ENCODE measurements around the gene OR6S1. TPM values are rescaled to one million over a fixed set of nuclear protein-coding genes. Genes with fewer than 3 reads are reported as not detected.
A peak's percentile ranks its signal among the peaks of the same experiment; 100 is the strongest.

Gene OR6S1
- total and polyA plus RNA-seq, 5 donors from 2014 or later: not detected

DNA sequence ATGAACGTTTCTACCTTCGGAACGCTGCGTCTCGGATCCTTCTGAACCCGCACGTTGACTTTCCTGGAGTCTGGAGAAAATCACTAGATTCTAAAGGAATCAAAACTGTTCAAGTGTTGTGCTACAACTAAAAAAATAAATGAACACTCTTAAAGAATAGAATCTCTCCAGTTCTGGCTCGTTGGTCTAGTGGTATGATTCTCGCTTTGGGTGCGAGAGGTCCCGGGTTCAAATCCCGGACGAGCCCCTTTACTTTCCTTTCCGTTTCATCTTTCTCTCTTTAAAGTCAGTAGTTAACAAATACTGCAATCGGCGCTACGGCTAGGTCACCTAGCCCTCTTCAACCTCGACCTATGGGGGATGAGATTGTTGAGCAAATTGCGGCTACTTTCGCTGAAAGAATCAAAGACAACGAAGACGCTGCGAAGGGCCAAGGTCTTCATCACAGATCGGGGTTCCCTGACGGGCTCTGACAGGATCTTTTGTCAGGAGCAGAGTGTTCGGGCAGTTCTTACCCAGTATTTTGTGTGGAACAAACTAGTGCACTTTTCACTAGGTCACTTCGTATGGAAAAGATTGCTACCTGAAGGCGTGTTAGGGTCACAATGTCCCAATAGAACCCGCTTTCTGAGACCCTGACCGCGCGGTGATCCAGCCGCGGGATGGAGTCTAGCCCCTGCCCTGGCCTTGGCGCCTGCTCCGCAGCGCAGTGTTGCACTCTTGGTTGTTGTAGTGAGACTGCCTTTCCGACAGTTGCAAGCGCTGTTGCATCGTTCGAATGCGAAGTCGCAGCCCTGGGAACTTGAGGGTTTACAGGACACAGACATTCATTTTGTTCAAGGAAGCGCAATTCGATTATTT lies 8.4 kb downstream of the OR6S1 start:
- peaks cover 69% of the 10 kb centered on the region for H3K27me3 ChIP-seq (ENCODE audit: control insufficient read depth, insufficient read depth, low read length)
- H3K4me3 ChIP-seq (ENCODE audit: low read depth, low read length): peak overlapping the region; percentile 60
- H3K27ac Mint-ChIP-seq: peak overlapping the region; percentile 80 to 85 (median 83)
- peak overlapping the region; percentile 86 to 89 (median 89) for H3K4me3 Mint-ChIP-seq
- peaks cover 0 to 3% of the 10 kb centered on the region in 2 experiments for H3K9me3 ChIP-seq (ENCODE audit: control insufficient read depth in 2 of 2, low read length in 2 of 2)
- peaks cover 0 to 16% (median 0%) of the 10 kb centered on the region in 7 donors for H3K9me3 Mint-ChIP-seq
- no peaks in the 10 kb centered on the region for H3K36me3 ChIP-seq (ENCODE audit: control insufficient read depth, insufficient read depth, low read length)
- peaks cover 23% of the 10 kb centered on the region for H3K4me1 ChIP-seq (ENCODE audit: control insufficient read depth, insufficient read depth, low read length, poor library complexity, severe bottlenecking)
- peaks cover 12 to 55% (median 22%) of the 10 kb centered on the region in 4 donors for H3K4me1 Mint-ChIP-seq
- no peaks in the 10 kb centered on the region for H3K36me3 Mint-ChIP-seq
- DNase-seq: peak; percentile 29 to 76 (median 70)
- H3K27me3 Mint-ChIP-seq: peaks cover 83% of the 10 kb centered on the region
- peak; percentile 41 to 47 for ATAC-seq (ENCODE audit: low read depth in 2 of 2)
- no peak overlapping the region for H3K27ac ChIP-seq (ENCODE audit: insufficient read depth, low read length, poor library complexity, severe bottlenecking)

DNA sequence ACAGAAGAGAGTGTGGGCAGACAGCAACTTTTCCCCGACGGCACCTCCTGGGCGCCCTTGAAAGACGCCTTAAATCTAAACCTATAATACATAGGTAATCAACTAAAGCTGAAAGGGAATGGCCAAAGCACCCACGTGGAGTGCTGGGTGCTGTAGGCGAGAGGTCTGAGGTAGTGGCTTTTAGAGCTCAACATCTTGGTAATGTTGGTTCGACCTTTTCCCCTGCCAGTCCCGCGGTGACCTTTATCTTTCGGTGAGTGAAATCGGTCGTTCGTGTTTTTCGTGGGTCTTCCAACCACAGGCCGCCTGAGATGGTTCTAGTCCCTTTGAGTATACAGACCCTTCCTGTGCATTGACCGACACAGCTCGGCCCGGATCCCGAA lies 9.1 kb downstream of the OR6S1 start:
- Mint-ChIP-seq H3K27me3 (peaks cover 87% of the 10 kb centered on the region), H3K27ac (peak overlapping the region; percentile 80 to 85 (median 83)), H3K9me3 (peaks cover 0 to 18% (median 0%) of the 10 kb centered on the region in 7 donors), H3K4me3 (peak overlapping the region; percentile 86 to 89 (median 89)), H3K4me1 (peaks cover 15 to 61% (median 26%) of the 10 kb centered on the region in 4 donors), H3K36me3 (no peaks in the 10 kb centered on the region)
- peak overlapping the region; percentile 60 for H3K4me3 ChIP-seq (ENCODE audit: low read depth, low read length)
- H3K27me3 ChIP-seq (ENCODE audit: control insufficient read depth, insufficient read depth, low read length): peaks cover 74% of the 10 kb centered on the region
- no peak for ATAC-seq (ENCODE audit: low read depth in 2 of 2)
- no peak overlapping the region for H3K27ac ChIP-seq (ENCODE audit: insufficient read depth, low read length, poor library complexity, severe bottlenecking)
- H3K36me3 ChIP-seq (ENCODE audit: control insufficient read depth, insufficient read depth, low read length): no peaks in the 10 kb centered on the region
- DNase-seq: peak in 1 of 3 donors; percentile 23
- H3K9me3 ChIP-seq (ENCODE audit: control insufficient read depth in 2 of 2, low read length in 2 of 2): peaks cover 0 to 3% of the 10 kb centered on the region in 2 experiments
- H3K4me1 ChIP-seq (ENCODE audit: control insufficient read depth, insufficient read depth, low read length, poor library complexity, severe bottlenecking): peaks cover 23% of the 10 kb centered on the region

DNA sequence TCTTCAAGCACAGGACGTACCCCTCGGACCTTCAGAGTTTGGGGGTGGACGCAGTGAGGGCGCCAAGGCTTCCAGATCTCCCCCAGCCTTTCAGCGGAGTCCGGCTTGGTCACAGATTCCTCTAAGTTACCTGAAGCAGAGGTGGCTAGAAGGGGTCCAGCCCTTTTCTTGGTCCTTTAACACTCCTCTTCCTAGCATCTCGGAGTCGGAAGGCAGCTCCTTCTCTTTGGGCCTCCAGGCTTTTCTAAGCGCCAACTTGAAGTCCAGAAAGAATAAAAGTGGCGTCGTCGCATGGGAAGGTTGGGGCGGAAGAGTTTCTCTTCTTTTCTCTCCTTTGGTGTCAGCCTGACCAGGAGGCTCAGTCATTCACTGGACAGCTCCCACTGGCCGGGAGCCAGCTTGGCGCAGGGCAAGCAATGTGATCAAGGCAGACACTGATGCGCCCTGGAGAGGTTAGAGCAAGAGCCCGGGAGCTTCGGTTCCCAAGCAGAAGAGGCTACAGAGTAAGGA lies 9.6 kb downstream of the OR6S1 start:
- H3K36me3 Mint-ChIP-seq: no peaks in the 10 kb centered on the region
- peaks cover 91% of the 10 kb centered on the region for H3K27me3 Mint-ChIP-seq
- Histone ChIP-seq H3K4me3 (ENCODE audit: low read depth, low read length) (peak overlapping the region; percentile 67), H3K36me3 (ENCODE audit: control insufficient read depth, insufficient read depth, low read length) (no peaks in the 10 kb centered on the region), H3K9me3 (ENCODE audit: control insufficient read depth in 2 of 2, low read length in 2 of 2) (peaks cover 0 to 3% of the 10 kb centered on the region in 2 experiments), H3K27me3 (ENCODE audit: control insufficient read depth, insufficient read depth, low read length) (peaks cover 76% of the 10 kb centered on the region), H3K27ac (ENCODE audit: insufficient read depth, low read length, poor library complexity, severe bottlenecking) (no peak overlapping the region), H3K4me1 (ENCODE audit: control insufficient read depth, insufficient read depth, low read length, poor library complexity, severe bottlenecking) (peaks cover 23% of the 10 kb centered on the region)
- ATAC-seq (ENCODE audit: low read depth in 2 of 2): no peak
- peak overlapping the region; percentile 49 to 89 (median 88) for H3K4me3 Mint-ChIP-seq
- peaks cover 0 to 19% (median 0%) of the 10 kb centered on the region in 7 donors for H3K9me3 Mint-ChIP-seq
- peak overlapping the region in 1 of 3 donors; percentile 32 for H3K27ac Mint-ChIP-seq
- no peak for DNase-seq
- peaks cover 15 to 66% (median 27%) of the 10 kb centered on the region in 4 donors for H3K4me1 Mint-ChIP-seq

DNA sequence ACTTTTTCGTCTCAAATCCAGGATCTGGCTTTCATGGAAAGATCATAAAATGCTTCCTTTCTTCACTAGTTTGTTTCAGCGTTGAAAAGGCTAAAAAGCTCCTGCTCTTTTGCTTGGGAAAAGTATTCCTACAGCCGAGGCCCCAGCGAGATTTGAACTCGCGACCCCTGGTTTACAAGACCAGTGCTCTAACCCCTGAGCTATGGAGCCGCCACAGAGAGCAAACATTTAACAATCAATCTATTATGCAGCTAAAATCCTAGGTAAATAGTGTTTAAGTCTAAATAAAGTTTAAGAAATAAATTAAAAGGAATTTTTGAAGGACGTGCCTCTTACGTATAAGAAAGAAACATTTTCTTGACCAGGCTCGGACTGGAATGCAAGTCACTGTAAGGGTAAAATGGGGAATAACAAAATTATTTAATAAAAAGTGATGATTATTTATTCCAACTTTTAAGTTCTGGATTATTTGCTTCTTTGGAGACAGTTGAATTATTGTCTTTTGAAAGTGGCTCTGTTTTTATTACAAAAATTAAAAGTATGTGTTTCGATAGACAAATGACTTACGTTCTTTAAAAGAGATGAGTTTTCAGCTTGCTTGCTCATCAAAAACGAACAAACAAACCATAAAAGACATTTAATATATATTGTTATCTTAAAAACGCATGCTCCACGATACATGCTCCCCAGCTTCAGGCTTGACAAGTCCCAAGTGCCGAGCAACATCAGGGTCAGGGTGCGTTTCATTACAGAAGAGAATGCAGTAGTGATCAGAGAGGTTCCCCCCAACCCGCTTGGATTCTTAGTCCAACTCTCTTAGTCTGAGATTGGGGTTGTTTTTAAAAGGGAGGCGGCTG lies 10.2 kb downstream of the OR6S1 start:
- Mint-ChIP-seq H3K27me3 (peaks cover 91% of the 10 kb centered on the region), H3K27ac (peak overlapping the region; percentile 59 to 82 (median 76)), H3K4me3 (peak overlapping the region; percentile 61 to 89 (median 88)), H3K36me3 (no peaks in the 10 kb centered on the region), H3K9me3 (peaks cover 0 to 19% (median 0%) of the 10 kb centered on the region in 7 donors), H3K4me1 (peaks cover 15 to 73% (median 27%) of the 10 kb centered on the region in 4 donors)
- no peak overlapping the region for H3K27ac ChIP-seq (ENCODE audit: insufficient read depth, low read length, poor library complexity, severe bottlenecking)
- H3K4me1 ChIP-seq (ENCODE audit: control insufficient read depth, insufficient read depth, low read length, poor library complexity, severe bottlenecking): peaks cover 27% of the 10 kb centered on the region
- H3K27me3 ChIP-seq (ENCODE audit: control insufficient read depth, insufficient read depth, low read length): peaks cover 76% of the 10 kb centered on the region
- ATAC-seq (ENCODE audit: low read depth in 2 of 2): no peak
- H3K36me3 ChIP-seq (ENCODE audit: control insufficient read depth, insufficient read depth, low read length): no peaks in the 10 kb centered on the region
- DNase-seq: peak; percentile 20 to 64 (median 57)
- H3K4me3 ChIP-seq (ENCODE audit: low read depth, low read length): peak overlapping the region; percentile 67
- peaks cover 0 to 3% of the 10 kb centered on the region in 2 experiments for H3K9me3 ChIP-seq (ENCODE audit: control insufficient read depth in 2 of 2, low read length in 2 of 2)

DNA sequence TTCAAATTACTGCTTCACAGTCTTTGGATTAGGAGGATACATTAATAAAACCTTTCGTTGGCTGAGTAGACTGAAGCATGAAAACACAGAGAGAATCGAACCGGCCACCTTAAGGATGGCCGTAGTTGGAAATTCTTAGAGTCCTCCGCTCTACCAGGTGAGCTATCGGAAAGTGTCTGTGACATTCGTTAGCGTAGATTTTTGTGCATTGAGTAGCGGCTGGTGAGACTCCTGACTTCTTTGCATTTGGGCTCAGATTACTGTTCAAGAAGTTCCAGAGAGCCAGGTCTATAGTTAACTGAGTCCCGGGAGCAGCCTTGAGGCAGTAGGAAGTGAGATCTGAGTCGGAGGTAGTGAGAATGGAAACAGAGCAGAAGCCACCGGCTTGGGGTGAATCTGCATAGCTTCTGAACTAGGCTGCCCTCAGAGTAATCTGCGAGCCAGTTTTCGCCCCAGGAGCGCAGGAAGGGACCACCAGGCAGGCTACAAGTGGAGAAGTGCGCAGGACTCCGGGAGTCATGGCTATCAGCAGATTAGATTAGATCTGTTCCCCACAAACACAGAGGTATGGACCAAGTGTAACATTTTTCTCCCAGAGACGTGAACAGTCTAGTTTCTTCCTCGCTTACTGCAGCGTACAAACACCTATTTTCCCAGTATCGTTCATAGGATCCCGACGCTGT lies 11.0 kb downstream of the OR6S1 start:
- Histone ChIP-seq H3K27me3 (ENCODE audit: control insufficient read depth, insufficient read depth, low read length) (peaks cover 75% of the 10 kb centered on the region), H3K4me1 (ENCODE audit: control insufficient read depth, insufficient read depth, low read length, poor library complexity, severe bottlenecking) (peaks cover 33% of the 10 kb centered on the region), H3K9me3 (ENCODE audit: control insufficient read depth in 2 of 2, low read length in 2 of 2) (peaks cover 0 to 3% of the 10 kb centered on the region in 2 experiments), H3K4me3 (ENCODE audit: low read depth, low read length) (peak overlapping the region; percentile 67), H3K27ac (ENCODE audit: insufficient read depth, low read length, poor library complexity, severe bottlenecking) (no peak overlapping the region), H3K36me3 (ENCODE audit: control insufficient read depth, insufficient read depth, low read length) (no peaks in the 10 kb centered on the region)
- Mint-ChIP-seq H3K36me3 (no peaks in the 10 kb centered on the region), H3K4me3 (peak overlapping the region; percentile 61 to 85 (median 75)), H3K27me3 (peaks cover 89% of the 10 kb centered on the region), H3K4me1 (peaks cover 17 to 80% (median 30%) of the 10 kb centered on the region in 4 donors), H3K9me3 (peaks cover 0 to 19% (median 3%) of the 10 kb centered on the region in 7 donors), H3K27ac (peak overlapping the region; percentile 59 to 82 (median 76))
- DNase-seq: peak in 2 of 3 donors; percentile 33 to 42
- peak in 1 of 2 donors; percentile 9 for ATAC-seq (ENCODE audit: low read depth in 2 of 2)

DNA sequence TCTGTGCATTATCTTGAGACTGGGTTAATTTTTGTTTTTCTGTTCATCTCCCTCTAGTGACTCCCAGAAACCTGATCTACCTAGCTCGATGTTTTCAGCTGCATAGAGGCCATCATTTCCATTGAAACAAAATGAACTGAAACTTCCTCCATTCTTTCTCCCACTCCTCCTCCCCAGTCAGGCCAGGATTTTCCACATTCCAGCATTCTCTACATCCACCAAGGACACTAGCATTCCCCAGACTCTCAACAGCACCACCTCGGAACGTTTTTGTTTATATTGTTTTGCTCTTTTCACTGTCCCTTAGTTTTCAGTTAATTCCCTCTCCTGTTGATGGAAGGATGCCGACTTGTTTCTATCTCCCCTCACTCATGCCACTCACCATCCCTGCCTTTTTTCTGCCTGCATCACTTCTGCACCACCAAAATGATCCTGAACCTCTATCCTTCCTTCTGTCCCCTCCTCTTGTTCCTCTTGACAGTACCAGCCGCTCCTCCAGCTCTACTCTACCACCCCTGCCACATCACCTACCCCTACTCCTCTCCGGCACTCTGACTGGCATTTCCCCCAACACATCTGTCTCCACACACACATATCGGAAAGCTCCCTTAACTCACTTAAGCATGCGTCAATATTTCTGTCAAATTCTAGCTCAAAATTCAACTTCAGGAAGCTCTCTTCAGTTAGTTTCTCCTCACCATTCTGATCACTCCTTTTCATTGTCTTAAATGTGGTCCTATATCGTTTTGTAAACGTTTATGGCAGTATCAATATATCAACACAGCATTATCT lies 13.2 kb downstream of the OR6S1 start:
- peaks cover 35 to 88% (median 45%) of the 10 kb centered on the region in 4 donors for H3K4me1 Mint-ChIP-seq

More for the DNA sequence above, 13.2 kb downstream of the OR6S1 start:
- Mint-ChIP-seq H3K27ac (peak overlapping the region in 2 of 3 donors; percentile 2 to 16), H3K27me3 (peaks cover 91% of the 10 kb centered on the region), H3K9me3 (peaks cover 0 to 19% (median 0%) of the 10 kb centered on the region in 7 donors), H3K4me3 (peak overlapping the region in 3 of 4 donors; percentile 1 to 21 (median 2)), H3K36me3 (no peaks in the 10 kb centered on the region)
- no peak overlapping the region for H3K4me3 ChIP-seq (ENCODE audit: low read depth, low read length)
- peaks cover 0 to 3% of the 10 kb centered on the region in 2 experiments for H3K9me3 ChIP-seq (ENCODE audit: control insufficient read depth in 2 of 2, low read length in 2 of 2)
- H3K36me3 ChIP-seq (ENCODE audit: control insufficient read depth, insufficient read depth, low read length): no peaks in the 10 kb centered on the region
- H3K27me3 ChIP-seq (ENCODE audit: control insufficient read depth, insufficient read depth, low read length): peaks cover 73% of the 10 kb centered on the region
- ATAC-seq (ENCODE audit: low read depth in 2 of 2): no peak
- H3K27ac ChIP-seq (ENCODE audit: insufficient read depth, low read length, poor library complexity, severe bottlenecking): no peak overlapping the region
- no peak for DNase-seq
- peaks cover 42% of the 10 kb centered on the region for H3K4me1 ChIP-seq (ENCODE audit: control insufficient read depth, insufficient read depth, low read length, poor library complexity, severe bottlenecking)
